GM21447 (cell line): ENCODE results near the gene AGK.

ENCODE experiments used
- ATAC-seq: cut with Tn5 transposase; IDR thresholded peaks from one replicate; pipeline ENCODE4 v1.9.1; 2021; ENCODE audit not compliant: unreplicated experiment

The AGK gene

GRCh38 chr7:141551094-141551781, at the start of gene AGK:
Gene AGK (plus strand): TSS chr7:141551410. CDS start chr7:141555467, 4,057 bp downstream.
- peak; percentile 92 for ATAC-seq

- ATAC-seq: no peak
Measured at GRCh38 chr7:141501451-141501850, 49.8 kb upstream of the AGK start.

- ATAC-seq: no peak
Measured at GRCh38 chr7:141511316-141511675, 39.9 kb upstream of the AGK start.

- ATAC-seq: no peak
Measured at GRCh38 chr7:141511676-141512396, 39.4 kb upstream of the AGK start.

- ATAC-seq: no peak
Measured at GRCh38 chr7:141512597-141512996, 38.6 kb upstream of the AGK start.

GRCh38 chr7:141513720-141514119, 37.5 kb upstream of the AGK start:
- no peak for ATAC-seq

GRCh38 chr7:141515941-141516340, 35.3 kb upstream of the AGK start:
- ATAC-seq: no peak

GRCh38 chr7:141519623-141520022, 31.6 kb upstream of the AGK start:
- no peak for ATAC-seq

GRCh38 chr7:141522657-141523342, 28.4 kb upstream of the AGK start:
- ATAC-seq: no peak

GRCh38 chr7:141525973-141526514, 25.2 kb upstream of the AGK start:
- ATAC-seq: no peak

GRCh38 chr7:141527076-141527475, 24.1 kb upstream of the AGK start:
- ATAC-seq: no peak

- ATAC-seq: no peak
Measured at GRCh38 chr7:141528399-141528798, 22.8 kb upstream of the AGK start.

GRCh38 chr7:141533149-141533949, 17.9 kb upstream of the AGK start:
- no peak for ATAC-seq

GRCh38 chr7:141534757-141535737, 16.2 kb upstream of the AGK start:
- ATAC-seq: no peak

GRCh38 chr7:141537906-141538305, 13.3 kb upstream of the AGK start:
- ATAC-seq: no peak

- no peak for ATAC-seq
Measured at GRCh38 chr7:141541375-141541774, 9.8 kb upstream of the AGK start.

- no peak for ATAC-seq
Measured at GRCh38 chr7:141544831-141545230, 6.4 kb upstream of the AGK start.

- ATAC-seq: no peak
Measured at GRCh38 chr7:141549582-141549981, 1.6 kb upstream of the AGK start.

- peak; percentile 17 for ATAC-seq
Measured at GRCh38 chr7:141550386-141551093, 670 bp upstream of the AGK start.
